ENCODE results near the gene UGT2B17.
"Not testable (repeated sequence)": the region's sequence is repeated elsewhere in the genome, so short reads cannot be mapped to it uniquely, and the experiment has no call there.

UGT2B17 gene

DNA sequence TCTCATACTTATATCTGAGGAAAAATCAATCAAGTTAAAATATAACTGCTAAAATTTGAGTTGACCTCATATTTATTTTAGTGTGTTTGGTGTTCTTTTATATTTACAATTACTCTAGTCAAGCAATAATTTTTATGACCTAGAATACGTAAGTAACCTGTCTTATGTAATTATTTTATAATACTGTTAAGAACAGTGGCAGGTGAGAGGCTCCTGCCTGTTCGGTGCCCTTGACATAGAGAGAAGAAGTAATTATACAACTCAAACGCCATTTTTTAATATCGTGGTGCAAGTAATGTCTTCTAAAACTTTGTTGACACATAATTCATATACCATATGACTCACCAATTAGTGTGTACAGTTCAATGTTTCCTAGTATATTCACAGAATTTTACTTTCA lies 7.6 kb downstream of the UGT2B17 start:
- not testable (repeated sequence) for DNase-seq

GRCh38 chr4:68566364-68566763 lies 9.8 kb downstream of the UGT2B17 start:
- DNase-seq, result not testable (repeated sequence)

GRCh38 chr4:68565082-68565481 lies 11.0 kb downstream of the UGT2B17 start:
- DNase-seq, result not testable (repeated sequence)

DNA sequence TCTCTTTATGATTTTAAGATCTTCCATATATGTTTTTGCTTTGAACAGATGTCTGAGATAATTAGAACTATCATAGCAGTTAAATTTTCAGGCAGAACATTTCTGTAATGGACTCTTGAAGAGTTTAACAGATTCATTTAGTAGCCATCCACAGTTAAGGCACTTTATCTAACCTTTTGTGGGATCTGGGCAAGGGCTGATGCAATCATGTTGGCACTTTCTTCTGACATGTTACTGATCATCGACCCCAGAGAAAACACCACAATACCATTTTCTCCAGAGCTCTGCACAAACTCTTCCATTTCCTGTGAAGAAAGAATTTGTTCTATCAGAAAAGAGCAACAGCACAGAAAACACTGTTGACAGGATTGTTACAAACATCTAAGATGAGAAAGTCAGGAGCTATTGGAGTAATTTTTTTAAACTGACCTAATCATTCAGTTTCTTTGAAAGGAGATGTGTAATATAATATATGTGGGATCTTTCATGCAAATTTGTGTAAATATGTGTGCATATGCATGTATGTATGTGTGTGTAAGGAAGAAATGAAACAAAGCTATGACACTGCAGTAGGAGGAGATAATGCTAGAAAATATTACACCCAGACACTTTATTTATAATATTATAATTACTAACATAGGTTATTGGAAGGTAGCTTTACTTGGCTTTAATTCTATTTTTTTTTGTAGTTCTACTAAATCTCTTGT lies 15.6 kb downstream of the UGT2B17 start:
- DNase-seq, result not testable (repeated sequence)

- not testable (repeated sequence) for DNase-seq
Observed at GRCh38 chr4:68553830-68554229, 22.3 kb downstream of the UGT2B17 start.

DNA sequence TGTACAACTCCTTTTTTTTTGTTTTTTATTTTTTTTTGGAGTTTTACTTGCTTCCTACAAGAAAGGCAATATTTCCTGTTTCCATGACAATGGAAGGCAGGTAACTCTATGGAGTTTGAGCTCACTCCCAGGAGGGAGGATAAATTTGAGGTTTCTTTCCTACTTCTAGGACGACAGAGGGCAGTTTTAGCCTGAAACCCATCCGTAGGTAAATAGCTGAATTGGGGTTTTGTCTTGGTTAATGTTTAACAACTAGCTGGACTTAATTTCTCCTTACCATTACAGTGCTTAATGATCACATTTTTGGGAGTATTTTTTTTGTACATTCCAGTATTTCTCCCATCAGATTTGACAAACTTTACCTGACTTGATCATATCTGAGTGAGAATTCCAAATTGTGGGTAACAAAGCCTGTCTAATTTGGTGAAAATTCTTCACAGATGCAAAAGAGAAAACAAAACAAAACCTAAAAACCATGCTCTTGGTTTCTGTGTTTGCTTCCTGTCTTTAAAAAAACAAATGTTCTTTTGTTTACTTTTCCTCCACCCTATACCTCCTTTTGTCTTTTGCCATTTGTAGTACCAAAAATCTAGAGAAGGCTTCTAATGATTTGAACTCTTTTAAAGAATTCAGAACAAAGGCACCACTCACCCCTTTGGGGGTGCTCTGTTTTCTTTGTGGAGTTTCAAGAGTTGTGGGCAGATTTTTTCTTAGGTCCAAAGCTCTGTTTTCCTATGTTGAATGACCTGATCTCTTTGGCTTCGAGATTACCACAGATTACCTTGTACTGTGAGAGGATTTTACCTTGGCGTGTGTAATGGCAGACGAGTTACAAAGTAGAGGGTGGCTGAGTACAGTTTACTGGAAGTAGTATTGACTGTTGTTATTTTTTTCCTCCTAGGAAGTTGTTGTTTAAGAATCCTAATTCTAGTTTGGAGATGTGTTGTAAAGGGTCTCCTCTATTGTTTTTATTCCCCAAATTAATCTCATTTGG lies 23.0 kb downstream of the UGT2B17 start:
- not testable (repeated sequence) for DNase-seq

DNA sequence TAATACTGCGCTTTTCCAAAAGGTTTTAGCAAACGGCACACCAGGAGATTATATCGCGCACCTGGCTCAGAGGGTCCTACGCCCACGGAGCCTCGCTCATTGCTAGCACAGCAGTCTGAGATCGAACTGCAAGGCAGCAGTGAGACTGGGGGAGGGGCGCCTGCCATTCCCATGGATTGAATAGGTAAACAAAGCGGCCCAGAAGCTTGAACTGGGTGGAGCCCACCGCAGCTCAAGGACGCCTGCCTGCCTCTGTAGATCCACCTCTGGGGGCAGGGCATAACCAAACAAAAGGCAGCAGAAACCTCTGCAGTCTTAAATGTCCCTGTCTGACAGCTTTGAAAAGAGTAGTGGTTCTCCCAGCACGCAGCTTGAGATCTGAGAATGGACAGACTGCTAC lies 33.4 kb downstream of the UGT2B17 start:
- DNase-seq, result not testable (repeated sequence)

- DNase-seq, result no peak
Observed at GRCh38 chr4:68536375-68536774, 39.7 kb downstream of the UGT2B17 start.

GRCh38 chr4:68535974-68536373 lies 40.1 kb downstream of the UGT2B17 start:
- no peak for DNase-seq

DNA sequence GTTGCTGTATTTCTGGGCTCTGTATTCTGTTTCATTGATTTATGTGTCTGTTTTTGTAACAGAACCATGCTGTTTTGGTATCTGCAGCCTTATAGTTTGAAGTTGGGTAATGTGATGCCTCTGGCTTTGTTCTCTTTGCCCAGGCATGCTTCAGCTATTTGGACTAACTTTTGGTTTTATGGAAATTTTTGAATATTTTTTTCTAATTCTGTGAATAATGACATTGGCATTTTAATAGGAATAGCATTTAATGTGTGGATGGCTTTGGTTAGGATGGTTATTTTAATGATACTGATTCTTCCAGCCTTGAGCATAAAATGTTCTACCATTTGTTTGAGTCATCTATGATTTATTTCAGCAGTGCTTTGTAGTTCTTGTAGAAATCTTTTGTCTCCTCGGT lies 53.9 kb downstream of the UGT2B17 start:
- not testable (repeated sequence) for DNase-seq

- no peak for DNase-seq
Observed at GRCh38 chr4:68520985-68521384, 55.1 kb downstream of the UGT2B17 start.

GRCh38 chr4:68518889-68519288 lies 57.2 kb downstream of the UGT2B17 start:
- no peak for DNase-seq

- not testable (repeated sequence) for DNase-seq
Observed at GRCh38 chr4:68505452-68505851, 70.7 kb downstream of the UGT2B17 start.

- not testable (repeated sequence) for DNase-seq
Observed at GRCh38 chr4:68504836-68505235, 71.3 kb downstream of the UGT2B17 start.

DNA sequence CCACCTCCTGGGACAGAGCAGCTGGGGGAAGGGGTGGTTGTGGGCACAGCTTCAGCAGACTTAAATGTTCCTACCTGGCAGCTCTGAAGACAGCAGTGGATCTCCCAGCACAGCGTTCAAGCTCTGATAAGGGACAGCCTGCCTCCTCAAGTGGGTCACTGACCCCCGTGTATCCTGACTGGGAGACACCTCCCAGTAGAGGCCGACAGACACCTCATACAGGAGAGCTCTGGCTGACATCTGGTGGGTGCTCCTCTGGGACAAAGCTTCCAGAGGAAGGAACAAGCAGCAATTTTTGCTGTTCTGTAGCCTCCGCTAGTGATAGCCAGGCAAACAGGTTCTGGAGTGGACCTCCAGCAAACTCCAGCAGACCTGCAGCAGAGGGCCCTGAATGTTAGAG lies 72.7 kb downstream of the UGT2B17 start:
- DNase-seq, result not testable (repeated sequence)

DNA sequence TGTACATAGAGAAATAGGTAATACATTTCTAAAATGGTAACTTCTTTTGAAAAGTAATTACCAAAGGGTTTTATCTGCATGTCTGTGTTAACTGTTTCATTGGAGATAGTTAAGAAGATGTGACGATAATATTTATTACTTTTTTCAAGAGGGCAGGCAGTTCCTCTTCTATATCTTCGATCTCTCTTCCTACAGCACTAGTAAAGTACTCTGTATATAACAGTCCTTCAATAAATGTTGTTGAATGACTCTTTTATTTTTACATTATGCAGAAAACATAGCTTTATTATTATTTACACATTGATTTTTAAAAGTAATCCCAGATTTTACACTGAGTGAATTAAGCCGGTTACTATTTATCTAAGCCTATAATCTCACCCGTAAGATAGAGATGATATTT lies 77.1 kb downstream of the UGT2B17 start:
- DNase-seq, result no peak

DNA sequence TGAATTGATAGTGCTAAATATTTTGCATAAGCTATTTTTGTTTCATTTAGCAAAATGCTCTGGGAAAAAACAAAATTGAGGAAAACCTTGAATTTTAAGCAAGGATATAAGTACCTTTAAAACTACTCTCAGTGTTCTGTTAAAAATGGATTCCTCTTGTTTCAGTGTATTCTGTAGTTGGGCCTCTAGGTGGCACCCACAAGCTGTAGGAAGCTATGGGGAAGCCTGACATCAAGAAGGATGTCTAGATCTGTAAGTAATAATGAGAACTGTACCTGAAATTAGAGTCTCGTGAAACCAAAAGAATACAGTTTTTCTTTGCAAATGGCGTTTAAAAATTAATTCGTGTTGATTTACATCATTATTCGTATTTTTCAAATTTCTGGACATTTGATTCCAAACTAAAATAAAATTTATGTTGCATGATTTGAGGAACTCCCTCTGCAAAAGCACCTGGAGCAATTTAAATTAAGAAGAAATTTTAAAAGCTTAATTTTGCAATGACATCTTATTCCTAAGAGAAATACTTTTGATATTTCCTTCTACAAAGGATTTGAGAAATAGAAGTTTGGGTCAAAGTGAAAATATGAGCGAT lies 77.6 kb downstream of the UGT2B17 start:
- DNase-seq, result peak; percentile 19

DNA sequence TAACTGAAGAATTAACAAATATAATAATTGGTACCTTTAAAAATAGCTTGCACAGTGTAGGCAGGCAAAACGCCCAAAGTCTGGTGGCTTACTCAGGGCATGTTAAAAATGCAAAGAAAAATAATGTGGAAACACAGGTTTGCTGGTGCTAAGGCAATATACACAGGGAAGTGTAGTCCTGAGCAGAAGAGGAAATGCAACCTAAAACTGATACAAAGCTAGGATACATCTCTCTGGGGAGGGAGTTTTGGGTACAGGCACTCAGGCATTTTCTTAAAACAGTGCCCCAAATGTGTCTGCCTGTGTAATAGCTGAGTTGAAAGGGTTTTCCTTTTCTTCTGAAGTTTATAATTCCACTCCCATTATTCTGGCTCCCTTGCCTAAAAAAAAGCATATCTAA lies 81.4 kb downstream of the UGT2B17 start:
- no peak for DNase-seq

DNA sequence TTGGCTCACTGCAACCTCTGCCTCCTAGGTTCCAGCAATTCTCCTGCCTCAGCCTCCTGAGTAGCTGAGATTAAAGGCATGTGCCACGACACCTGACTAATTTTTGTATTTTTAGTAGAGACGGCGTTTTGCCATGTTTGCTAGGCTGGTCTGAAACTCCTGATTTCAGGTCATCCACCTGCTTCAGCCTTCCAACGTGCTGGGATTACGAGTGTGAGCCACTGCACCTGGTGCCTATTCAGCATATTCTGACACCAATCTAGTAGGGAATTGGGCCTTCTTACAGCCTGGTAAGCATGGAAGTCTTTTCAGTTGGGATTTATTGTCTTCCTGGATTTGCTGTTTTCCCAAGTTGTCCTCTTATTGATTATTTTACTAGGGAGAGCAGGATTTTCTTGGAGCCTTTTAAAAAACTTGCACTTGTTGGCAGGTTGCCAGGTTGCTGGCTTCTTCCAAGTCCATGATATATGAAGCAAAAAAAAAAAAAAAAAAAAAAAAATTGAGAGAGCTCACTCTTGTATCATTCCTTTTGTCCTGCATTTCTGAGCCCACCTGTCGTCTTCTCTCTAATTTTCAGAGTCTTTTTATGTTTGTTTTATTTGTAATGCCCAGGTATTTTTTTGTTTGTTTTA lies 85.2 kb downstream of the UGT2B17 start:
- no peak for DNase-seq

DNA sequence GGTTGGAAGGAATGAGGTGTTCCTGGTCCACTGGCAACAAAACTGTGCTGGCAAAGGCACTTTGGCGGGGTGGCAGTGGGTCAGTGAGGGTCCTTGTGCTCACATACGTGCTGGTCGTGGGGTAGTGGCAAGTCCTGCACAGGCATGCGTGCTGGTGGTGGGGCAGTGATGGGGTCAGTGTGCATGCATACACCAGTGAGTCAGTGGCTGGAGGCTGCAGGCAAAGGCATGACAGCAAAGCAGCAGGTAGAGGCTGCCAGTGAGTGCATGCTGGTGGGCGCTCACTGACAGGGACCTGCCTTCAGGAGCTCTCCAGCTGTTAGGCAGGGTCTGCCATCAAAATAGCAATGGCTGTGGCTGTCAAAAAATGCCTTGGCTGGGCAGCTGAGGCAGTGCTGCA lies 86.8 kb downstream of the UGT2B17 start:
- DNase-seq, result no peak
